GM18519 (cell line): Measurements from ENCODE around the gene CACNA1H.
"Not testable (repeated sequence)": the region's sequence is repeated elsewhere in the genome, so short reads cannot be mapped to it uniquely, and the experiment has no call there.

Experiments used
- ATAC-seq: cut with Tn5 transposase; IDR thresholded peaks from one replicate; pipeline ENCODE4 v1.9.1; 2021; ENCODE audit warnings: mild to moderate bottlenecking, moderate library complexity; ENCODE audit not compliant: unreplicated experiment, low FRiP score

The CACNA1H gene

DNA sequence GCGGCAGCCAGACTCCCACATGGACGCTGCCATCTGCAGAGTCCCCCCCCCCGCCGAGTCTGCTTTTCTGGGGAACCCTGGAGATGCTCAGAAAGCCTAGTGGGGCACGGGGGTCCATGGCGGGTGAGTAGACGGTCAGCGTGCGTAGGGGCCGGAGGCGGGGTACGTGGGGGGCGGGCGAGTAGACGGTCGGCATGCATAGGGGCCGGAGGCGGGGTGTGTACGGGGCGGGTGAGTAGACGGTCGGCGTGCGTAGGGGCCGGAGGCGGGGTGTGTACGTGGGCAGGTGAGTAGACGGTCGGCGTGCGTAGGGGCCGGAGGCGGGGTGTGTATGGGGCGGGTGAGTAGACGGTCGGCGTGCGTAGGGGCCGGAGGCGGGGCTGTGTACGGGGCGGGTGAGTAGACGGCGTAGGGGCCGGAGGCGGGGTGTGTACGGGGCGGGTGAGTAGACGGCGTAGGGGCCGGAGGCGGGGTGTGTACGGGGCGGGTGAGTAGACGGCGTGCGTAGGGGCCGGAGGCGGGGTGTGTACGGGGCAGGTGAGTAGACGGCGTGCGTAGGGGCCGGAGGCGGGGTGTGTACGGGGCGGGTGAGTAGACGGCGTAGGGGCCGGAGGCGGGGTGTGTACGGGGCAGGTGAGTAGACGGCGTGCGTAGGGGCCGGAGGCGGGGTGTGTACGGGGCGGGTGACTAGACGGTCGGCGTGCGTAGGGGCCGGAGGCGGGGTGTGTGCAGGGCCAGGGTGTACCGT, 32.7 kb downstream of the CACNA1H start:
- not testable (repeated sequence) for ATAC-seq

DNA sequence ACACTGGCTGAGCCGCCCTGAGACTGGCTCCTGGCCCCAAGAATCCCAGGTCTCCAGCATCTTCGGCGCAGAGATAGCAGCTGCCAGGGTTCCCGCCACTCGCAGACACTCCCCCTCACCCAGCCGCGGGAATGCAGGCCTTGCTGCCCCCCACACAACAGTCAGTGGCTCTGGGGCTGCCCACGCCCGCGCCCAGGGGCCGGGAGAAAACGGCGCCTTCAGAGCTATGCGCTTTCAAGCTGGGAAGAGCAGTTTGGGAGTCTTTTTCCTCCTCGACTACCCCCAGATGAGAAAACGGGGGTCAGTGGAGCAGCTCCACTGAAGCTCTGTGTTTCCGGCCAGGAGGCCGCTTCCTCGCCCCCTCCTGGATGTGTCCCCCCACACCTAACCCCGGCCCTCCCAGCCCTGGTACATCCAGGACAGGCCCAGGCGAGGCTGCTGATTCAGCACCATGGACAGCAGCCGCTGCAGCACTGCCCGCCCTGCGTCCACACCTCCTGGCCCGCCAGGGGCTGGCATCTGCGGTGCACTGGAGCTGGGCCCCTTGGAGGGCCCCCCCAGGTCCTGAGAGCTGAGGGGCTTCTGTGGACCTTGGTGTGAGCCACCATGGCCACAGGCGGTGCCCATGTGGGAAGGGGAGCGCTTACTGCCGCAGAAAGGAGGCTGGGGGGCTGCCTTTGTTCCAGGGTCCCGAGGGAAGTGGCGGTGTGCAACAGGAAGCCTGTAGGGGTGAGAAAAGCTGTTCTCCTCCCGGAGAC, 35.7 kb downstream of the CACNA1H start:
- no peak for ATAC-seq

DNA sequence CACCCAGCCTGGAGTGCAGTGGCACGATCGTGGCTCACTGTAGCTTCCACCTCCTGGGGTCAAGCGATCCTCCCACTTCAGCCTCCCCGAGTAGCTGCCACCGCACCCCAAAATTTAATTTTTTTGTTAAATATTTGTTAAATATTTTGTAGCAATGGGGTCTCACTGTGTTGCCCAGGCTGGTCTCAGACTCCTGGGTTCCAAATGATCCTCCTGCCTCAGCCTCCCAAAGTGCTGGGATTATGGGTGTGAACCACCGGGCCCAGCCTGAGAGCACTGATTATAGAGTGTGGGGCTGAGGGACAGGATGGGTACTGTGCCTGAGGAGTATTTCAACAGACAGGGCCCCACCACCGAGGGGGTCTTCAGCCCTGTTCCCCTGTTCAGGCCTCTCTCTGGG, 36.5 kb downstream of the CACNA1H start:
- no peak for ATAC-seq

DNA sequence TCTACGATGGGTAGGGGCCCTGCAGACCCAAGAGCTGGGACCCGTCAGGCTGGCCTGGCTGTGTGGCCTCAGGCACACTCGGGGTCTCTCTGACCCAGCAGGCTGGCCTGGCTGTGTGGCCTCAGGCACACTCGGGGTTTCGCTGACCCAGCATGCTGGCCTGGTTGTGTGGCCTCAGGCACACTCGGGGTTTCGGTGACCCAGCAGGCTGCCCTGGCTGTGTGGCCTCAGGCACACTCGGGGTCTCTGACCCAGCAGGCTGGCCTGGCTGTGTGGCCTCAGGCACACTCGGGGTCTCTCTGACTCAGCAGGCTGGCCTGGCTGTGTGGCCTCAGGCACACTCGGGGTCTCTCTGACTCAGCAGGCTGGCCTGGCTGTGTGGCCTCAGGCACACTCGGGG, 37.9 kb downstream of the CACNA1H start:
- ATAC-seq = not testable (repeated sequence)

DNA sequence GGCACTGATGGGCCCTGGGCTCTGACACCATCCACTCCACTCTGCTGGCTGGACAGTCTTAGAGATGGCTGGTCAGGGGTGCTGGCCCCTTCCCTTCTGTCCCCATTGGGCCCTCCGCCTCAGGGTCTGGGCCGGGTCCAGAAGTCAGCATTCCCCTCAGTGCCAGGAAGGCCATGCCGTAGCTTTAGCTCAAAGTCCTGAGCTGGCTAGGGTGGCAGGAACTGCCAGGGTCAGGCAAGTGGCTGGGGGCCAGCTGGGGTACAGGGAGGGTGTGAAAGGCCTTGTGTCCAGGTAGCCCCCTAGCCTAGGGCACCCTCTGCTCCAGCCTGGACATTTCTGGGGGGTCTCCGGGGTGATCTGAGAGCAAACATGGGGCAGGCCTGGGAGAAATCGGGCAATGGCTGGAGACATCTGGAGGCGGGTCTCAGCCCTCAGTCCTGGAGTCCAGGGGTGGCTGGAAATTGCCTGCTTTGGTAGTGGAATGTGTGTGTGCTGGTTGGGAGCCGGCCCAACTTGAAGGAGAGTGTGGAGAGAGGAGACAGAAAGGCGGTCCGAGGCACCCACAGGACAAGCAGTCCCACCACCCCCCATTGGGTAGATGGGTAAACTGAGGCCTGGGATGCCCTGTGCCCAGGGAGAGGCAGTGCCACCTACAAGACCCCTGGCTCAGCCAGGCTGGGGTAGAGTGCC, 39.6 kb downstream of the CACNA1H start:
- no peak for ATAC-seq

DNA sequence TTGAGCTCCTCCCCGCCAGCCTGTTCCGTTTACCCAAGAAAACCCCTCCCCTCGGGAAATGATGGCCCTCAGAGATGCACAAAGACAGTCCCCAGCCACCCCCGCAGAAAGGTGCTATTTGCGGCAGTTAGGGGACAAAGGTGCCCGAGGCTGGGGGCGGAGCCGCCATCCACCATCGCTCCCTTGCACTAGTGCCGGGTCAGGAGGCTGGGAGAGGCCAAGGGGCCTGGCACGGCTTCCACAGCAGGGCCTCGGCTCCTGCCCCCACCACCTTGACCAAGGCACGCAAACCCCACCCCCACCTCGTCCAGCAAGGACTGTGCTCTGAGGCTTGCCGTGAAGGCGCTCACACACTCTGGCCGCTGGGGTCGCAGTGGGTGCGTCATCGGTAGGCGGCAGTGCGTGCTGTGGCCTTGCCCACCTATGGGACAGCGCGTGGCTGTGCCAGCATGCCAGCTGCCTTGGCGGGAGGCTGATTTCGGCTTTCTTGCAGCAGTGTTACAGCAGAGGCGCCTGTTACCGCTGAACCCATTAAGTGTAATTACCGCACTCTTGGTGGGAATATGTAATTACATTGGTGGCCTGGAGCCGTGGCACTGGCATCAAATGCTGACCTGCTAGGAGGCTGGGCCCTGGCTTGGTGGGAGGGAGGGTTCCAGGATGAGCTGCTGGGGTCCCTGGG, 40.4 kb downstream of the CACNA1H start:
- ATAC-seq = no peak

DNA sequence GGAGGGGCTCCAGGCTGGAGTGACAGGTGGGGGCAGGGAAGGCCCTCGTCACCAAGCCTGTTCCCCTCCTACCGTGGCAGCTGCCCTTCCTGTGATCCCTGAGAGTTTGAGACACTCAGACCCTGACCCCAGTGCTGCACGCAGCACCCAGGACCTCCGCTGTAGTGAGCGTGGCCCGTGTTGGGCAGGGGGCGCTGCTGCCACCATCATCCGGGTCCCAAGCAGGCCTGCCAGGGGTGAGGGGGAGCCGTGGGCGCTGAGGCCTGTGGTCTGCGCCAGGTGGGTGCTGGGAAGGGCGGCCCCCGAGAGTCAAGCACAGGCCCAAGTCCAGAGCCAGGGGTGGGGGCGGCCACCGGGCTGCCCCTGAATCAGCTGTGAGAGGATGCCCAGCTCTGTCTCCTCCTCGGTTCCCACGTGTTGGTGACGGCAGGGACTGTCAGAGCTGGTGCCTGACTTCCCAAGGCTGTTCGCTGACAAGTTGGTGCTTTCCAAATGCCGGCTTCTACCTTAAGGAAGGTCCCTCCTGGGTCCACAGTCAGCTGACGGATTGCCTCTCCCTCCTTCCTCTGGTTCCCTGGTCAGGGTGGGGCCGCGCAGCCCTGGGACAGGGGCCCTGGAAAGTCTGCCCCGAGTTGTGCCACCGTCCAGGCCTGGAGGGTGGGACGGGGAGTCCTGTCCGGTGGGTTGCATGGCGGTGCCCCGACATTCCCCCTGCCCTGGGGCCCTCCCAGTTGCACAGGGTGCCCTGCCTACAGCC, 41.1 kb downstream of the CACNA1H start:
- ATAC-seq = no peak

DNA sequence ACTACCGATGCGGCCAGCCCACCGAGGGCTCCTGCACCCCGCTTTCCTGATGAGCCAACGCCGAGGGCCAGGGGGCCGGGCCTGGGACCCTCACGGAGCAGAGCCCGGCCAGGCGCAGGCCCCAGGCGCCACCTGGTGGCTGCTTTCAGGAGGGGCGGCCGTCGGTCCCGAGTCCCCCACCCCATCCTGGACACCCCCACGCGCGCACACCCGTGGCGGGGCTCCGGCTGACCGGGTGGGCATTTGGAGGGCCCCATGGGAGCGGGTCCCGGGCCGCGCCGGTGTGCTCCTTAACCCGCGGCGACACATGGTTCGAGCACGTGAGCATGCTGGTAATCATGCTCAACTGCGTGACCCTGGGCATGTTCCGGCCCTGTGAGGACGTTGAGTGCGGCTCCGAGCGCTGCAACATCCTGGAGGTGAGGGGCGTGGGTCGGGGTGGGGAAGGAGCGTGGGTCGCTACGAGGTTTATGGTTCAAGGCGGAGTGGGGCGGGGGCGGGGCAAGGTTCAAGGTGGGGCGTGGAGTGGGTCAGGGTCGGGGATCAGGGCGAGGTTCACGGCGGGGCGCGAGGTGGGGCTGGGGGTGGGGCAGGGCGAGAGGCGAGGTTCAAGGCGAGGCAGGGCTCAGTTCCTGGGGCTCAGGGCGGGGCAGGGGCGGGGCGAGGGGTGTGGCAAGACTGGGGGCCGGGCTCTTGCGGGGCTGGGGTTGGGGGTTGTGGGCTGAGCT, 41.9 kb downstream of the CACNA1H start:
- no peak for ATAC-seq

DNA sequence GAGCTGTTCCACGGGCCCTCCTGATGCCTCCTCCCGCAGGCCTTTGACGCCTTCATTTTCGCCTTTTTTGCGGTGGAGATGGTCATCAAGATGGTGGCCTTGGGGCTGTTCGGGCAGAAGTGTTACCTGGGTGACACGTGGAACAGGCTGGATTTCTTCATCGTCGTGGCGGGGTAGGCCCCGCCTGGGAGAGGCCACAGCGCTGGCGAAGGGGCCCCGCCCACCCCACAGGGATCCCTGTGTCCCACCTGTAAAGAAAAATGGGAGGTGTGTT, 42.4 kb downstream of the CACNA1H start:
- ATAC-seq = no peak

DNA sequence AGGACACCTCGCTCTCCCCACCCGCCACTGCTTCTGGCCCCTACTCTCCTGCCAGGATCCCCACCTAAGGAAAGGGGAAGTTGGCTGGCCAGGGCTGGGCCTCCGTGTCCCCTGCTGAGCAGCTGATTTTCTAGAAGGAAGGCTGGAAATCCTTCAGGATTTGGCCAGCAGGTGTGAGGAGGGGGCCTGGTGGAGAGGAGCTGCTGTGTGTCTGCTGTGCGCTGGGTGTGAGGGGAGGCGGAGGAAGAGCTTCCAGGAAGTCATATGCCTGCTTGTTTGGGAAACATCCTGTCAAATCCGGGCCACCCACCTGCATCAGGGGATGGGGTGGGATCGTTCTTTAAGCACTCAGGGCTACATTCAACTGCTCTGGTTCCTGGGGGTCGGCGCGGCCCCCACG, 43.6 kb downstream of the CACNA1H start:
- ATAC-seq = no peak

DNA sequence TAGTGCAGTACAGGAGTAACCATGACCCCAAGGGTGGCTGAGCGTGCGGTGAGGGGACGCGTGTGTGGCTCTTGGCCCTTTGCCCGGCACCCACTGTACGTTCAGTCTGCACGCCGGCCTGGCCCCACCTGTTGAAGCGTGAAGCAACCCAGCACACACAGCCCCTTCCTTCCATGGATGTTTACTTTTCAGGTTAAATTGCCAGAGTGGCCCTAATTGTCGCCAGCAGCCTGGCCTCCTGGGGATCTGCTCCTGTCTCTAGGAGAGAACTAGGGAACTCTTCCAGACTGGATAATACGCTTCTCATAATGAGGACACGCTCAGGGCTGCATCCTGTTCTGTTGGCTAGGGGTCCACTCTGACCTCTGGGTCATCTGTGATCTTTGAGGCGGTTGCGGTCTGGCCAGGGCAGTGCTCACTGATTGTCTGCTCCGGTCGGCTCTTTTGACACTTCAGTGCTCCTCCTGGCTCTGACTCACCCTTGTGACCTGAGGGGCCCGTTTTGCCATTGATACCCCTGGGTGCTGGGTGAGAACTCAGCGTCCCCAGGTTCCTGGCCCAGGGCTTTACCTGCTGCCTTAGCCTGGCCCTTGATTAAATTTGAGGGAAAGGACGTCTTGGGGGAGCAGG, 44.4 kb downstream of the CACNA1H start:
- ATAC-seq = no peak

DNA sequence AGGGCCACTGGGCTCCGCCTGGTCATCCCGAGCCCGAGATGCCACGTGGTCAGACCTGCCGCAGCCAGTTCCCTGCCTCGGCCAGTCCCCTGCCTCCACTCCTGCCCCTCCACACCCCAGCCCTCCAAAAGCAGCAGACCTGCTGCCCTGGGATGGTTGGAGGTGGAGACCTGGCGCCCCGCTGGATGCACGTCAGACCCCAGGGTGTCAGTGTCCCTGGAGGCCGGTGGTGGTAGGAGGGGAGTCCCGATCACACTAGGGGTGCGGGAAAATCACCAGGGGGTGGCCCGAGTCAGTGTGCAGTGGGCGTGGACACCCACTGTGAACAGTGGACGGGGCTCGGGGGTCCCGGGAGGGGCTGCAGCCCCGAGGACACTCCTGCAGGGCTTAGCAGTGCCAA, 45.3 kb downstream of the CACNA1H start:
- no peak for ATAC-seq

DNA sequence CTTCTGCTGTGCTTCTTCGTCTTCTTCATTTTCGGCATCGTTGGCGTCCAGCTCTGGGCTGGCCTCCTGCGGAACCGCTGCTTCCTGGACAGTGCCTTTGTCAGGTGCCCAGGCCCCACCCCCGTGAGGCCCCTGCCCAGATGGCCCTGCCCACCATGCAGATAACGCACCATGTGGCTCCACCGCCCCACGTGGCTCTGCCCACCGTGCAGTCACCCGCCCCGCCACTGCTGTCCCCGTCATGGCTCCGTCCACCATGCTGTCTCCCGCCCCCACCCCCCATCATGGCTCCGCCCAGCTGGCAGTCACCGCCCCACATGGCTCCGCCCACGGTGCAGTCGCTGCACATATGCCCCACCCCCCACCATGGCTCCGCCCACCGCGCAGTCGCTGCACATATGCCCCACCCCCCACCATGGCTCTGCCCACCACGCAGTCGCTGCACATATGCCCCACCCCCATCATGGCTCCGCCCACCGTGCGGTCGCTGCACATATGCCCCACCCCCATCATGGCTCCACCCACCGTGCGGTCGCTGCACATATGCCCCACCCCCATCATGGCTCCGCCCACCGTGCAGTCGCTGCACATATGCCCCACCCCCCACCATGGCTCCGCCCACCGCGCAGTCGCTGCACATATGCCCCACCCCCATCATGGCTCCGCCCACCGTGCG, 45.9 kb downstream of the CACNA1H start:
- ATAC-seq = not testable (repeated sequence)

DNA sequence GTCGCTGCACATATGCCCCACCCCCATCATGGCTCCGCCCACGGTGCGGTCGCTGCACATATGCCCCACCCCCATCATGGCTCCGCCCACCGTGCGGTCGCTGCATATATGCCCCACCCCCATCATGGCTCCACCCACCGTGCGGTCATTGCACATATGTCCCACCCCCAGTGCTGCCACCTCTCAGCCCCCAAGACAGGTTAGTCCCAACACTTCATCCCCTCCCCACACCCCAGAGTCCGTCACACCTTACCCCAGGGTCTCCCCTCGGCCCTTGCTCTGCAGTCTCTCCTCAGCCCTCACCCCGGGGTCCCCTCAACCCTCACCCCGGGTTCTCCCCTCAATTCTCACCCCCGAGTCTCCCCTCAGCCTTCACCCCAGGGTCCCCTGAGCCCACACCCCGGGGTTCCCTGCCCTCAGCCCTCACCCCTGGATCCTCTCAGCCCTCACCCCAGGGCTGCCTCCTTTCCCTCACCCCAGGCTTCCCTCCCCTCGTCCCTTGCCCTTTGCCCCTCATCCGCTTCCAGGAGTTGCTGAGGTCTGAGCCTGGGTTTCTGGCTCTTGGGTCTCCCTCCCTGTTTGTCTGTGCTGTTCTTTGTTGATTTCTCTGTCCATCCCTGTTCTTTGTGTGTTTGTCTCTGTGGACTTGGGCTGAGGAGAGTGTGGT, 46.6 kb downstream of the CACNA1H start:
- no peak for ATAC-seq

DNA sequence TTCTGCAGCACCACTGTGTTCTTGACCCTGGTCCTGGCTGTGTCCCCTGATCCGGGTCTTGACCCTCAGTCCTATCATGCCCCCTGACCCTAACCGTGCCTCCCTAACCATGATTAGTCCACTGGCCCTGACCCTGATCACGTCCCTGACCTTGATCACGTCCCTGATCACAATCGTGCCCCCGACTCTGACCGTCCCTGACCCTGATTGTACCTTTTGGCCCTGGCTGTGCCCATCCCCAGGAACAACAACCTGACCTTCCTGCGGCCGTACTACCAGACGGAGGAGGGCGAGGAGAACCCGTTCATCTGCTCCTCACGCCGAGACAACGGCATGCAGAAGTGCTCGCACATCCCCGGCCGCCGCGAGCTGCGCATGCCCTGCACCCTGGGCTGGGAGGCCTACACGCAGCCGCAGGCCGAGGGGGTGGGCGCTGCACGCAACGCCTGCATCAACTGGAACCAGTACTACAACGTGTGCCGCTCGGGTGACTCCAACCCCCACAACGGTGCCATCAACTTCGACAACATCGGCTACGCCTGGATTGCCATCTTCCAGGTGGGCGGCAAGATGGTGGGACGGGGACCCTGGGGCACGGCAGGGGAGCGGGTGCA, 47.2 kb downstream of the CACNA1H start:
- no peak for ATAC-seq

DNA sequence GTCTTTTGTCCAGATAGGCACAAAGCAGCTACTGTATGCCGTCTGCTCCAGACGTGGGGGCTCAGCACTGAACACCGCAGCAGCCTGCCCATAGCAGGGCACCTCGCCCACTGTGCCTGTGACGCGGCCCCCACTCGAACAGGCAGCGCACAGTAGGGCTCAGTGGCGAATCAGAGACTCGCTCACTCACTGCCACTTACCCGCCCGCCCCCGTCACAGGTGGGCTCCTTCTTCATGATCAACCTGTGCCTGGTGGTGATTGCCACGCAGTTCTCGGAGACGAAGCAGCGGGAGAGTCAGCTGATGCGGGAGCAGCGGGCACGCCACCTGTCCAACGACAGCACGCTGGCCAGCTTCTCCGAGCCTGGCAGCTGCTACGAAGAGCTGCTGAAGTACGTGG, 48.5 kb downstream of the CACNA1H start:
- ATAC-seq = no peak

DNA sequence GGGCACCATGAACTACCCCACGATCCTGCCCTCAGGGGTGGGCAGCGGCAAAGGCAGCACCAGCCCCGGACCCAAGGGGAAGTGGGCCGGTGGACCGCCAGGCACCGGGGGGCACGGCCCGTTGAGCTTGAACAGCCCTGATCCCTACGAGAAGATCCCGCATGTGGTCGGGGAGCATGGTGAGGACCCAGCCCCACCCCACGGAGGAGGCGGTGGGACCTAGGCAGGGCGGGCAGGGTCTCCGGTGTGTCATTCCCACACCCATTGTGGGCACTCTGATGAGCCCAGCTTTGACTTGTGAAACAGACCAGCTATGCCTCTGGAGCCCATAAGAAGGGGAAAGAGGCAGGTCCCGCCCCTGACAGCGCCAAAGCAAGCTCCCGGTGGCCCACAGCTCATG, 49.4 kb downstream of the CACNA1H start:
- no peak for ATAC-seq

DNA sequence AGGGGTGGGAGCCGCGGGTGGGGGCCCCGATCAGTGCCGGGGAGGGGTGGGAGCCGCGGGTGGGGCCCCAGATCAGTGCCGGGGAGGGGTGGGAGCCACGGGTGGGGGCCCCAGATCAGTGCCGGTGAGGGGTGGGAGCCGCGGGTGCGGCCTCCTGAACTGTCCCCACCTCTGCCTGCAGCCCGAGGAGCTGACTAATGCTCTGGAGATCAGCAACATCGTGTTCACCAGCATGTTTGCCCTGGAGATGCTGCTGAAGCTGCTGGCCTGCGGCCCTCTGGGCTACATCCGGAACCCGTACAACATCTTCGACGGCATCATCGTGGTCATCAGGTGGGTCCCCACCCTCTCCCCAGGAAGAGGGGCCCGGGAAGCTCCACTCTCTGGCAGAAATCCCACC, 52.0 kb downstream of the CACNA1H start:
- no peak for ATAC-seq
